ENCODE data around the gene CCNJ. TPM values are rescaled to one million over a fixed set of nuclear protein-coding genes. Genes with fewer than 3 reads are reported as not detected.

CCNJ gene
- total RNA-seq, 1 experiment from 2014 or later: 36.8 TPM

DNA sequence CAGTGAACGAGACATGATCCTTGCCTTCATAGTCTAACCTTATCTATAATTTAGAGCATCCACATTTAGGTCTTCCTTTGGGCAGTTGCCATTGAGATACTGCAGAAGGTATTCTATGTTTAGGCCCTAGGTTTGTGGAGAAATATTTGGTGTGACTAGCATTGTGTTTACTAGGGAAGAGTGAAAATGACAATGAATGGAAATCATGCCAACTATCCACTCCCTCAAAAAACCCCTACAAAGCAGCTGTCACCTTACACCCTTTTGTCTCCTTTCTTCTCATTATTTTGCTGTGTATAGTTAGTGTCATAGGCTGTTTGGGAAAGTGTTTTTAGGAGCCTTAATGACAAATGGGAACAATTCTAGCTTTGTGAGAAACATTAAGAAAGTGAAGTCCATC, 3.2 kb downstream of the CCNJ start:
- H3K23ac ChIP-seq (ENCODE audit: insufficient read length, low read depth, low read length): no peak overlapping the region
- peaks cover 38 to 48% (median 44%) of the 10 kb centered on the region in 3 experiments for H3K36me3 Mint-ChIP-seq (ENCODE audit: insufficient read depth in 1 of 3, low read depth in 3 of 3)
- H3T11ph ChIP-seq (ENCODE audit: low read length): no peak overlapping the region
- no peak overlapping the region for H3K56ac ChIP-seq (ENCODE audit: insufficient read length, low read depth, low read length)
- peaks cover 12% of the 10 kb centered on the region for H3K27me3 Mint-ChIP-seq (ENCODE audit: low read depth)
- no peak overlapping the region for H3K4me3 Mint-ChIP-seq
- no peak overlapping the region for H3K27ac ChIP-seq (ENCODE audit: insufficient read length, low read depth, low read length)
- no peak overlapping the region for H3K4ac ChIP-seq (ENCODE audit: low read depth, low read length)
- H3K4me1 Mint-ChIP-seq: peaks cover 21 to 27% of the 10 kb centered on the region in 2 experiments
- H3K9ac ChIP-seq (ENCODE audit: extremely low read depth, insufficient read length, low read length): no peak overlapping the region
- H2BK120ac ChIP-seq (ENCODE audit: low read depth, low read length, poor library complexity, severe bottlenecking): no peak overlapping the region
- H3K9me3 Mint-ChIP-seq: peaks cover 0 to 4% of the 10 kb centered on the region in 2 experiments; a peak in 2 of 5 replicates
- no peak overlapping the region for H4K8ac ChIP-seq (replicated peaks; ENCODE audit: insufficient read length, low read depth, low read length)
- peaks cover 28% of the 10 kb centered on the region; the same call in 1 of the 2 replicates for H3K79me2 ChIP-seq (ENCODE audit: insufficient read depth, low read length)
- H3K9me3 ChIP-seq (ENCODE audit: control insufficient read depth, low read depth, low read length): no peaks in the 10 kb centered on the region
- H4K91ac ChIP-seq (ENCODE audit: insufficient read length, low read depth, low read length): no peak overlapping the region
- H2AK5ac ChIP-seq (ENCODE audit: insufficient read length, low read length): no peak overlapping the region
- H4K5ac ChIP-seq (ENCODE audit: insufficient read length, low read depth, low read length): no peak overlapping the region
- WGBS (ENCODE audit: extremely low coverage, insufficient read length, low lambda C conversion rate): no CpG with 5 or more reads among the region's 1 CpG
- H2BK12ac ChIP-seq (ENCODE audit: insufficient read length, low read depth, low read length): no peak overlapping the region
- H3K23me2 ChIP-seq (ENCODE audit: insufficient read length, low read depth, low read length, poor library complexity, severe bottlenecking): peaks cover 4% of the 10 kb centered on the region
- H3K4me1 ChIP-seq (ENCODE audit: insufficient read depth, low read length): no peaks in the 10 kb centered on the region
- H3K4me2 ChIP-seq (ENCODE audit: insufficient read depth, insufficient read length, low read length): no peak overlapping the region
- H3K79me1 ChIP-seq (ENCODE audit: insufficient read depth, low read depth, low read length, poor library complexity, severe bottlenecking): no peaks in the 10 kb centered on the region
- H3K27ac Mint-ChIP-seq: no peak overlapping the region
- no peak overlapping the region for H2AFZ ChIP-seq (ENCODE audit: low read length)
- H4K20me1 ChIP-seq (ENCODE audit: control insufficient read depth, insufficient read depth, insufficient read length): no peaks in the 10 kb centered on the region
- no peak overlapping the region for H3K18ac ChIP-seq (ENCODE audit: insufficient read length, low read depth, low read length)
- no peak overlapping the region for H2BK5ac ChIP-seq (ENCODE audit: insufficient read length, low read length)
- H2BK20ac ChIP-seq (ENCODE audit: low read depth, low read length, poor library complexity, severe bottlenecking): no peak overlapping the region
- TF ChIP-seq, protein P1, sequence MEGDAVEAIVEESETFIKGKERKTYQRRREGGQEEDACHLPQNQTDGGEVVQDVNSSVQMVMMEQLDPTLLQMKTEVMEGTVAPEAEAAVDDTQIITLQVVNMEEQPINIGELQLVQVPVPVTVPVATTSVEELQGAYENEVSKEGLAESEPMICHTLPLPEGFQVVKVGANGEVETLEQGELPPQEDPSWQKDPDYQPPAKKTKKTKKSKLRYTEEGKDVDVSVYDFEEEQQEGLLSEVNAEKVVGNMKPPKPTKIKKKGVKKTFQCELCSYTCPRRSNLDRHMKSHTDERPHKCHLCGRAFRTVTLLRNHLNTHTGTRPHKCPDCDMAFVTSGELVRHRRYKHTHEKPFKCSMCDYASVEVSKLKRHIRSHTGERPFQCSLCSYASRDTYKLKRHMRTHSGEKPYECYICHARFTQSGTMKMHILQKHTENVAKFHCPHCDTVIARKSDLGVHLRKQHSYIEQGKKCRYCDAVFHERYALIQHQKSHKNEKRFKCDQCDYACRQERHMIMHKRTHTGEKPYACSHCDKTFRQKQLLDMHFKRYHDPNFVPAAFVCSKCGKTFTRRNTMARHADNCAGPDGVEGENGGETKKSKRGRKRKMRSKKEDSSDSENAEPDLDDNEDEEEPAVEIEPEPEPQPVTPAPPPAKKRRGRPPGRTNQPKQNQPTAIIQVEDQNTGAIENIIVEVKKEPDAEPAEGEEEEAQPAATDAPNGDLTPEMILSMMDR (conservative IDR thresholded peaks at IDR 0.05): no peak
- no peak overlapping the region for H3K14ac ChIP-seq (ENCODE audit: insufficient read depth, low read length)
- no peak overlapping the region for H2BK15ac ChIP-seq (ENCODE audit: low read depth, low read length)
- no peak for DNase-seq
- no peaks in the 10 kb centered on the region; the same call in 1 of the 2 replicates for H3K27me3 ChIP-seq (ENCODE audit: insufficient read depth, low read length)

Data from H9 (cell line).